HEK293T (cell line): ENCODE results near the gene FBXL20.

Experiments used
- CTCF ChIA-PET: fragments of 350-600 bp; formaldehyde crosslinking; extraction: SDS; loops from one replicate; lab custom pipeline; 2021; ENCODE audit warnings: antibody characterized with exemption, inconsistent platforms; lab: Yijun Ruan, JAX
- POLR2A ChIA-PET: fragments of 350-600 bp; formaldehyde crosslinking; extraction: SDS; loops from one replicate; lab custom pipeline; 2020; ENCODE audit warnings: antibody characterized with exemption, inconsistent platforms; lab: Yijun Ruan, JAX
- DNase-seq: peaks from one replicate; pipeline ENCODE4 v3.0.0; 2012; ENCODE audit warnings: mixed read lengths; ENCODE audit errors: extremely low spot score
- ARNT ChIP-seq: fragments of 450-650 bp; IDR thresholded peaks from 2 replicates; pipeline ENCODE4 v1.6.1; 2017; ENCODE audit warnings: mild to moderate bottlenecking
- BHLHE40 ChIP-seq: fragments of 450-650 bp; IDR thresholded peaks from 2 replicates; pipeline ENCODE4 v1.6.1; 2016; ENCODE audit warnings: mild to moderate bottlenecking, moderate library complexity, borderline replicate concordance
- CTBP1 ChIP-seq: fragments of 450-650 bp; IDR thresholded peaks from 2 replicates; pipeline ENCODE4 v1.6.1; 2016; ENCODE audit warnings: borderline replicate concordance
- ELF4 ChIP-seq: fragments of 450-650 bp; IDR thresholded peaks from 2 replicates; pipeline ENCODE4 v1.6.1; 2017; ENCODE audit warnings: antibody characterized with exemption
- FOXA1 ChIP-seq: fragments of 450-650 bp; IDR thresholded peaks from 2 replicates; pipeline ENCODE4 v1.6.1; 2016; ENCODE audit warnings: mild to moderate bottlenecking
- FOXK2 ChIP-seq: fragments of 450-650 bp; IDR thresholded peaks from 2 replicates; pipeline ENCODE4 v1.6.1; 2016; ENCODE audit warnings: mild to moderate bottlenecking
- FOXM1 ChIP-seq: fragments of 450-650 bp; IDR thresholded peaks from 2 replicates; pipeline ENCODE4 v1.6.1; 2017; ENCODE audit warnings: mild to moderate bottlenecking, borderline replicate concordance
- HDGF ChIP-seq: fragments of 450-650 bp; IDR thresholded peaks from 2 replicates; pipeline ENCODE4 v1.6.1; 2017; ENCODE audit warnings: antibody characterized with exemption, borderline replicate concordance
- L3MBTL2 ChIP-seq: fragments of 450-650 bp; conservative IDR thresholded peaks from 2 replicates; pipeline ENCODE4 v1.6.1; 2016; ENCODE audit warnings: mild to moderate bottlenecking
- LEF1 ChIP-seq: fragments of 450-650 bp; IDR thresholded peaks from 2 replicates; pipeline ENCODE4 v1.6.1; 2017; ENCODE audit warnings: mild to moderate bottlenecking, borderline replicate concordance
- NFRKB ChIP-seq: fragments of 450-650 bp; IDR thresholded peaks from 2 replicates; pipeline ENCODE4 v1.6.1; 2016; ENCODE audit warnings: mild to moderate bottlenecking, moderate library complexity
- SP1 ChIP-seq: fragments of 450-650 bp; IDR thresholded peaks from 2 replicates; pipeline ENCODE4 v1.6.1; 2017
- SUZ12 ChIP-seq: fragments of 450-650 bp; IDR thresholded peaks from 2 replicates; pipeline ENCODE4 v1.6.1; 2016; ENCODE audit warnings: mild to moderate bottlenecking
- TARDBP ChIP-seq: fragments of 450-650 bp; IDR thresholded peaks from 2 replicates; pipeline ENCODE4 v1.6.1; 2016
- ZNF384 ChIP-seq: fragments of 450-650 bp; IDR thresholded peaks from 2 replicates; pipeline ENCODE4 v1.6.1; 2016
- TF ChIP-seq, protein P1 (sequence below): fragments of 450-650 bp; IDR thresholded peaks from 2 replicates; pipeline ENCODE4 v1.6.1; 2016

Gene FBXL20

DNA sequence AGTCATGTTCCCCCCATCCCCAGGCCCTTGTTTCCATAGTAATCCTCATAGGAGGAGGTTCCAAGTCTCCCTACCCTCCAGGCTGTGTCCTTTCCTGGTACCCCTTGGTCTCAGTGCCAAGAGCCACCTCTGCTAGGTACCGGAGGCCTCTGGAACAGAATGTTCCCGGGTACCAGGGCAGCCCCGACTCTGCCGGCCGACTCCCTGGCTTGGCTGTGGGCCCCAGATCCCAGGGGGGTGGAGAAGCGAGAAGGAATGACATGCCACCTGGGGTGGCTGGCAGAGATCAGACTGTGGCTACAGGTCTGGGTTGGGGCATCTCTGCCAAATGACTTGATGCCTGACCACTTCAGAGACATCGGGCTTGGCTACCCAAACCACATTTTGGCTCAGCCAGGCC, 179.3 kb downstream of the FBXL20 start:
- DNase-seq: no peak
- no peak for TF ChIP-seq LEF1
- TF ChIP-seq FOXK2: no peak
- TF ChIP-seq, protein P1, sequence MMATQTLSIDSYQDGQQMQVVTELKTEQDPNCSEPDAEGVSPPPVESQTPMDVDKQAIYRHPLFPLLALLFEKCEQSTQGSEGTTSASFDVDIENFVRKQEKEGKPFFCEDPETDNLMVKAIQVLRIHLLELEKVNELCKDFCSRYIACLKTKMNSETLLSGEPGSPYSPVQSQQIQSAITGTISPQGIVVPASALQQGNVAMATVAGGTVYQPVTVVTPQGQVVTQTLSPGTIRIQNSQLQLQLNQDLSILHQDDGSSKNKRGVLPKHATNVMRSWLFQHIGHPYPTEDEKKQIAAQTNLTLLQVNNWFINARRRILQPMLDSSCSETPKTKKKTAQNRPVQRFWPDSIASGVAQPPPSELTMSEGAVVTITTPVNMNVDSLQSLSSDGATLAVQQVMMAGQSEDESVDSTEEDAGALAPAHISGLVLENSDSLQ: no peak
- no peak for TF ChIP-seq NFRKB
- no peak for TF ChIP-seq ELF4
- TF ChIP-seq SP1: no peak
- TF ChIP-seq ZNF384: no peak
- no peak for TF ChIP-seq HDGF
- TF ChIP-seq SUZ12: no peak
- CTCF ChIA-PET: interaction anchor here (1.1 kb wide), 1 partner anchor 13 kb away, joined by 3 read pairs; no protein-coding TSS in a partner anchor
- POLR2A ChIA-PET: interaction anchor here (0.9 to 1.3 kb wide), 2 partner anchors 19 to 23 kb away, joined by 4 to 5 read pairs; partner anchors contain the start of gene RPL19

DNA sequence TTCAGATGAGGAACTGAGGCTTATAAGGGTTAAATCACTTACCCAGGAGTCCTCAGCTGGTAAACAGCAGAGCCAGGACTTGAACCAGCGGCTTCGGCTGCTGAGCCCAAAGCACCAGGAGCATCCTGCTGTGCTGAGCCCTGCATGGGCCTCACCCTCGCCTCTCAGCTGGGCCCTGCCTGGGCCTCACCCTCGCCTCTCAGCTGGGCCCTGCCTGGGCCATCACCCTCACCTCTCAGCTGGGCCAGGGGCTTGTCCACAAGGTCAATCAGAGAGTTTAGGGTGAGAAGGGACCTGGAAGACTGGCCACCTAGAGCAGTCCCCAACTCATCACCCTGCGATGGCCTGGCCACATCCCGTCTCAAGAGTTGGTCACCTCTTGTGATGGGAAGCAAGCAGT, 179.9 kb downstream of the FBXL20 start:
- CTCF ChIA-PET: interaction anchor here (0.7 to 1.1 kb wide), 2 partner anchors 14 to 27 kb away, joined by 3 read pairs; no protein-coding TSS in a partner anchor
- TF ChIP-seq FOXA1 (no peak), HDGF (no peak), LEF1 (no peak), ZNF384 (no peak), ARNT (no peak), BHLHE40 (no peak), SUZ12 (no peak), NFRKB (no peak), FOXK2 (no peak), CTBP1 (no peak), FOXM1 (no peak), ELF4 (no peak), TARDBP (no peak), SP1 (no peak)
- TF ChIP-seq, protein P1: no peak
- no peak for DNase-seq
- POLR2A ChIA-PET: interaction anchor here (0.9 to 1.3 kb wide), 2 partner anchors 18 to 22 kb away, joined by 4 to 5 read pairs; partner anchors contain the start of gene RPL19

DNA sequence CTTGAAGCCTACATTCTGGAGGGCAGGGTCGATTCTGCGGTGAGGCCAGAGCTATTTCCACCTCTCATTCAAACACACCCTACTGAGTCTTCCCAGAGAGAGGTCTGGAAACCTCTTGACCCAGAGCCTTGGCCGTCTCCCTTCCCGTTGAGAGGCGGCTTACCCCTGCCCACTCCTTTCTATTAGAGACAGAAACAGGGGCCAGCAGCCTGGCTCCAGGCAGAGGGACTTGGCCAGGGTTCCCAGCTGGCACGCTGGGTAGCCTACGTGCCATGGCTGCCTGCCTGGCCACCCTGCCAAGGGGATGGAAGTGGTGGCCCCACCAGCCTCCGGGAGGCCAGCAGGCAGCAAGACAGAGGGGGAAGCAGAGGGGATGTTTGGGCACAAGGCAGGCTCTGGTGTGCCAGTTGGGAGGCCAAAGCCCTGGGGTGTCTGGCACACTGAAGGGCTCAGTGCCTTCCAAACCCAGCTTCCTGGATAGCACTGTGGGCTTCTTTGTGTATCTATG, 181.7 kb downstream of the FBXL20 start:
- TF ChIP-seq SUZ12: no peak
- no peak for TF ChIP-seq FOXA1
- no peak for TF ChIP-seq SP1
- no peak for TF ChIP-seq NFRKB
- TF ChIP-seq FOXK2: no peak
- ChIA-PET POLR2A (interaction anchor here (1.0 kb wide), 1 partner anchor 20 kb away, joined by 3 read pairs; the partner anchor contains the start of gene RPL19), CTCF (interaction anchor here (1.7 to 2.8 kb wide), 2 partner anchors 17 to 24 kb away, joined by 5 to 14 read pairs; no protein-coding TSS in a partner anchor)
- no peak for DNase-seq

DNA sequence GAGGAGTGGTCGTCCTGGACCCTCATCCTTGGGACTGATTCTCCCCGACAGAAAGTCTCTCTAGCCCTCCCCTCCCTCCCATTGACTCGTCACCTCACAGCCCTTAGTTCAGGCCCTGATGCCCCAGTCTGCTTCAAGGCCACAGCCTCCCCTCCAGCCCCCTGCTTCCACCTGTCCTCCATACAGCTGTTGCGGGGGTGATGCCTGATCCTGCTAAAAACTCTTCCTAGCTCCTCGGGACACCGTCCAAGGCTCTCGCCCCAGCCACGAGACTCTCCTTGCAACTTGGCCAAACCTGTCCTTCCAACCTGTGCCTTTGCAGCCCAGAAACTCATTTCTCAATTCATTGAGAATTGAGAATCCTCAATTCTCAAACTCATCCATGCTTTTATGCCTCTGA, 182.5 kb downstream of the FBXL20 start:
- no peak for TF ChIP-seq SP1
- no peak for TF ChIP-seq FOXM1
- TF ChIP-seq, protein P1: no peak
- TF ChIP-seq ELF4: no peak
- no peak for TF ChIP-seq L3MBTL2
- no peak for TF ChIP-seq ARNT
- TF ChIP-seq HDGF: no peak
- TF ChIP-seq TARDBP: no peak
- no peak for TF ChIP-seq BHLHE40
- TF ChIP-seq CTBP1: no peak
- DNase-seq: no peak
- ChIA-PET POLR2A (interaction anchor here (0.7 to 2.1 kb wide), 2 partner anchors 13 to 19 kb away, joined by 3 to 12 read pairs; partner anchors contain the start of gene RPL19), CTCF (interaction anchor here (0.7 to 2.8 kb wide), 4 partner anchors 10 to 25 kb away, joined by 3 to 14 read pairs (median 4); no protein-coding TSS in a partner anchor)

DNA sequence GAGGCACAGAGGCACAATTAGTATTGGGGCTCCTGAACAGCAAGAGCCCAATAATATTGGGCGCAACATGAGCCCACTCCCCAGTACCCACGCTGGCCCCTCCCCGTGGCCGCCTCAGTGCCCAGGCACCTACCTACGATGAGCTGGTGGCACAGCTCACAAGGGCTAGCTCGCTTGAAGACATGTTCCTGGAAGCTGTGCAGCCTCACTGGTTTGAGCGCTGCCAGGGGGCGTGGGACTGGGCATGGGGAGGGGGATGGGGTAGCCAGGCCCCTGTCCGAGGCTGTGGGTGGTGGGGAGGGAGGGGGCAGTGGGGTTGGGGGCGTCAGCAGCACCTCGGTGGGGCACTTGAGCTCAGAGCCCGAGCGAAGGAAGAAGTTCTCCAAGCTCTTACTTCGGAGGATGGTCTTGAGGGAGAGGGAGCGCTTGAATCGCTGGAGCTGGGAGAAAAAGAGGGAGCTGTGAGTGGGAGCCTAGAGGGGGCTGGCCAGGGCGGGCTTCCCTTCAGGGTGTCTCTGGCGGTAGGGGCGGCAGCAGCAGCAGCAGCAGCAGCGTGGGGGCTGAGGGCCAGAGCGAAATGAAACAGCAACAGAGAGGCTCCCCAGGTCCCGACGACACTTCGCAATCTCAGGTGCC, 183.6 kb downstream of the FBXL20 start:
- DNase-seq: no peak
- POLR2A ChIA-PET: interaction anchor here (0.9 to 2.1 kb wide), 2 partner anchors 14 to 18 kb away, joined by 4 to 12 read pairs; partner anchors contain the start of gene RPL19
- TF ChIP-seq TARDBP (no peak), FOXA1 (no peak), BHLHE40 (no peak), L3MBTL2 (no peak), HDGF (no peak), ARNT (no peak), SUZ12 (no peak), CTBP1 (no peak), NFRKB (no peak), FOXM1 (no peak), LEF1 (no peak), ZNF384 (no peak), FOXK2 (no peak), ELF4 (no peak), SP1 (no peak)
- TF ChIP-seq, protein P1: no peak
- CTCF ChIA-PET: interaction anchor here (0.7 to 2.8 kb wide), 4 partner anchors 9 to 21 kb away, joined by 3 to 14 read pairs (median 4); no protein-coding TSS in a partner anchor
